Measurements from ENCODE around the gene CLPSL2. TPM values are rescaled to one million over a fixed set of nuclear protein-coding genes. Genes with fewer than 3 reads are reported as not detected.

Gene CLPSL2
- total RNA-seq, 1 donor from 2014 or later: not detected

- DNase-seq: no peak
- Mint-ChIP-seq H3K27me3 (ENCODE audit: unreplicated experiment) (peaks cover 2% of the 10 kb centered on the region), H3K9me3 (ENCODE audit: unreplicated experiment) (peaks cover 2% of the 10 kb centered on the region), H3K27ac (ENCODE audit: unreplicated experiment) (no peak overlapping the region), H3K36me3 (ENCODE audit: unreplicated experiment) (no peaks in the 10 kb centered on the region), H3K4me3 (ENCODE audit: unreplicated experiment) (no peak overlapping the region), H3K4me1 (ENCODE audit: low read depth, unreplicated experiment) (no peaks in the 10 kb centered on the region)
- TF ChIP-seq CTCF (IDR thresholded peaks at IDR 0.05; ENCODE audit: partially characterized antibody, unreplicated experiment): no peak
These were observed 41.1 kb downstream of the CLPSL2 start for GRCh38 chr6:35817515-35817914.

- Mint-ChIP-seq H3K9me3 (ENCODE audit: unreplicated experiment) (peaks cover 2% of the 10 kb centered on the region), H3K4me3 (ENCODE audit: unreplicated experiment) (no peak overlapping the region), H3K36me3 (ENCODE audit: unreplicated experiment) (no peaks in the 10 kb centered on the region), H3K27me3 (ENCODE audit: unreplicated experiment) (peaks cover 2% of the 10 kb centered on the region), H3K4me1 (ENCODE audit: low read depth, unreplicated experiment) (no peaks in the 10 kb centered on the region), H3K27ac (ENCODE audit: unreplicated experiment) (no peak overlapping the region)
- DNase-seq: no peak
- TF ChIP-seq CTCF (IDR thresholded peaks at IDR 0.05; ENCODE audit: partially characterized antibody, unreplicated experiment): no peak
These were observed 47.2 kb downstream of the CLPSL2 start for GRCh38 chr6:35823601-35824000.

DNA sequence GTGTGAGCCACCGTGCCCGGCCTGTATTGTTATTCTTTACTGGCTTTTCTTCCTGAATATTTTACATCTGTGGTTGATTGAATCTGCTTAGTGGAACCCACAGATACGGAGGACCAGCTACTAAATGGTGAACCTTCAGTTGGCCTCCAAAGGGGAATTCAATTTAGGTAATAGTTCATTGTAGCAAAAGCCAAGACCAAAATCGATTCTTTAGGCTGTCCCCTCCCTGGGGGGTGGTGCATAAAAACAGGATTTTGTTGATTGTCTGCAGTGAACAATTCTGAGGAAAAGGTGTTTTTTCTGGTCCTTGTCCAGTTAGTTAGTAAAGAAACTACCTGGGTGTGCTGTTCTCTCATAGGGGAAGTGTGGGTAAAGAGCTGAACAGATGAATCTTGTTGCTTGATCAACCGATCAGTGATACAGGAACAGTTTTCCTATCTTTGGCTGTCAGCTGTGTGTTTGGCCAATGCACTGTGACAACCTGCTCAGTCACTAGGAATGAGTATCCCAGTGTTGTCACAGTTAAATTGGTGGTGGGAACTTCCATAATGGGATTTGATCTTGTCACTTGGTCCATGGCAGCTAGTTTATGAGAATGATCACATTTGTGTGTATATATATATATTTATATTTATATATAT lies 48.3 kb downstream of the CLPSL2 start:
- Mint-ChIP-seq H3K4me3 (ENCODE audit: unreplicated experiment) (no peak overlapping the region), H3K27ac (ENCODE audit: unreplicated experiment) (no peak overlapping the region), H3K36me3 (ENCODE audit: unreplicated experiment) (no peaks in the 10 kb centered on the region), H3K9me3 (ENCODE audit: unreplicated experiment) (no peaks in the 10 kb centered on the region), H3K27me3 (ENCODE audit: unreplicated experiment) (peaks cover 1% of the 10 kb centered on the region), H3K4me1 (ENCODE audit: low read depth, unreplicated experiment) (no peaks in the 10 kb centered on the region)
- no peak for DNase-seq
- no peak for TF ChIP-seq CTCF (IDR thresholded peaks at IDR 0.05; ENCODE audit: partially characterized antibody, unreplicated experiment)

Other genes with a start within 250 kb of the CLPSL2 start
- gene FKBP5, start 87.7 kb upstream of the CLPSL2 start, total RNA-seq (ENCODE audit: unreplicated experiment): 10.6 TPM
- 2.6 TPM for gene ARMC12, start 39.6 kb upstream of the CLPSL2 start, total RNA-seq (ENCODE audit: unreplicated experiment)
- gene CLPSL1, start 4.4 kb downstream of the CLPSL2 start, total RNA-seq (ENCODE audit: unreplicated experiment): not detected
- gene CLPS, start 20.7 kb downstream of the CLPSL2 start, total RNA-seq (ENCODE audit: unreplicated experiment): not detected
- 1.7 TPM for gene LHFPL5, start 28.8 kb downstream of the CLPSL2 start, total RNA-seq (ENCODE audit: unreplicated experiment)
- 89.8 TPM for gene SRPK1, start 144.5 kb downstream of the CLPSL2 start, total RNA-seq (ENCODE audit: unreplicated experiment)
- 0.29 TPM for gene SLC26A8, start 248.0 kb downstream of the CLPSL2 start, total RNA-seq (ENCODE audit: unreplicated experiment)

Measured in glutamatergic neuron (in vitro differentiated cells).